NCI-H526 treated with DMSO at 0.1 percent for 48 hours (cell line): ENCODE results near the gene RPS6KA1.
"Not testable (repeated sequence)": the region's sequence is repeated elsewhere in the genome, so short reads cannot be mapped to it uniquely, and the experiment has no call there.

Source experiments
- DNase-seq: peaks from one replicate; lab custom pipeline; 2025; lab: John Stamatoyannopoulos, UW

The RPS6KA1 gene

DNA sequence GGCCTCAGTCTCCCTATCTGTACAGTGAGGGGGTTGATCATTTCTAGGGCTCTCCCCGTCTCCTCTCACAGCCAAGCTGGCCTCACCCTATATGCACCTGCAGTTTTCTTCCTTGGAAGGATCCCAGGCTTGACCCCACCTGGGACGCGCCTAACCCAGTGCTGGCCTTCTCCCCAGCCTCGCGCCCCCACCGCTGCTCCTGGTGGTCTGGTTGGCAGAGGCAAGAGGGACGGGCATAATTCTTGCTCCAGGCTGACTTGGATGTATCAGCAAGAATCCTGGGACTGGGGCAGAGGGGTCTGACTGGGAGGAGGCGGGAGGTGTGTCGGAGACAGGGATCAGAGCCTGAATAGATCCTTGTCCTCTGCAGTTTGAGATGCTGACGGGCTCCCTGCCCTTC is 25.2 kb downstream of the RPS6KA1 start:
- no peak for DNase-seq

DNA sequence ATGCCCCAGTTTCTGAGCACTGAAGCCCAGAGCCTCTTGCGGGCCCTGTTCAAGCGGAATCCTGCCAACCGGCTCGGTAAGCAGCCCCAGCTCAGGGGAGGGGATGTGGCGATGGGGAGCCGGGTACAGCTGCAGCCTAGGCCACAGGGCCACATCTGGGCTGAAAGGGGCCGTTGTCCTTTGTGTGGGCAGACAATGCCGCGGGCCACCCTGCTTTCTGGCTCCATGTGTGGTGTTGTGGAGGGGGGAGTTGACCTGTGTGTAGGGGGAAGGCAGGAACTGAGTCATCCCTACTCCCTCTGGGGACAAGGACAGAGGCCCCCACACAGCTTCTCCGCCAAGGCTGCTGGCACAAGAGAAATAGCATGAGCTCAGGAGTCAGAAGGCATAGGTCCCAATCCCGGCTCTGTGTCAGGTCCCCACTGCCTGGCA is 26.0 kb downstream of the RPS6KA1 start:
- DNase-seq: no peak

DNA sequence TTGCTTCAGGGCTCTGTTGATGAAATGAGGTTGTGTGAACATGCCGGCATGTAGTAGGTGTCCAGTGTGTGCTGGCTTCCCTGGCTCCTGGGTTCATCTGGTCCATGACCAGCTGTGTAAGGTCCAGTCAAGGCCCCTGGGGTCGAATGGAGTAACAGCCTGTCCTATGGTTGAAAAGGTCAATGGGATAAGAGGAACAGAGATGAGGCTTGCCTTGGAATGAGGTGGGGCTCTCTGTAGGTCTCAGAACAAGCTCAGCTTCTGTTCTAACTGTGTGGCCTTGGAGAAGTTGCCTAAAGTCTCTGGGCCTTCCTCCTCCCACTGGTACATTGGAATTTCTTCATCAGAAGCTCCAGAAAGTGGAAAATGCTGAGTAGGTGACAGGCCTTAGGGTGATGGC is 26.6 kb downstream of the RPS6KA1 start:
- no peak for DNase-seq

DNA sequence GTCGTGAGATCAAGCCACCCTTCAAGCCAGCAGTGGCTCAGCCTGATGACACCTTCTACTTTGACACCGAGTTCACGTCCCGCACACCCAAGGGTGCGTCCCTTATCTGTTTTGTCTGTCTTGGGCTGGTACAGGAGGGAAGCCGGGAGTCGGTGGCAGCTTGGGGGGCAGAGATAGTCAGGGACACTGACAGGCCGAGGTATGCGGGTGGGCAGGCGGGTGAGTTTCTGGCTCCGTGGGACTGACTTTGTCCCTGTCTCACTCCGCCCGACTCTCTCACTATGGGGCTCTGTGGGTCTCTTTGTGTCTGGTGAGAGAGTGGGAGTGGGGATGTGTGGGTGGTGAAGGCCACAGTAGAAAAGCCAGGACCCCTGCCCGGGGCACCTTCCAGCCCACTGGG is 27.4 kb downstream of the RPS6KA1 start:
- DNase-seq: no peak

DNA sequence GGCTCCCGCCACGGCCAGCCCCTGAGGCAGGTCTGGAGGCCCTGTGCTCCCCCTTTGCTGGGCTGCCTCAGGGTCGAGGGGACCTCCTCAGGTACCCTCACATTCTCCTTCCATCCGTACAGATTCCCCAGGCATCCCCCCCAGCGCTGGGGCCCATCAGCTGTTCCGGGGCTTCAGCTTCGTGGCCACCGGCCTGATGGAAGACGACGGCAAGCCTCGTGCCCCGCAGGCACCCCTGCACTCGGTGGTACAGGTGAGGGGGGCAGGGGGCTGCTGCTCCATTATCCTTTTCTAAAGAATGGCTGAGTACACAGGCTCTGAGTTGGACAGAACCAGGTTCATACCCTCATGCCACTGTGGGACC is 29.1 kb downstream of the RPS6KA1 start:
- DNase-seq: no peak

DNA sequence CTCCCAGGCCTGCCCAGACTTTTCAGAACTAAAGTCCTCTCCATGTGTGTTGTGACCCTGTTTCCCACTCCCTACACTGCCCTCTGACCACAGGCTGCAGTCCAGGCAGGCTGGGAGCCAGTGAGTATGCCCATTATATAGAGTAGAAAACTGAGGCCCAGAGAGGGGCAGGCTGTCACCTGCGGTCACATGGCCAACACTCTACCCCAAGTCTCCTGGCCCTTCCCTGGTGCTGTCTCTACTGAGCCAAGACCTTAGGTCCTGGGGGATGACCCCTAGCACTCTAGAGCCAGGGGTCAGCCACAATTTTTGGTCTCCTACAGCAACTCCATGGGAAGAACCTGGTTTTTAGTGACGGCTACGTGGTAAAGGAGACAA is 30.8 kb downstream of the RPS6KA1 start:
- DNase-seq: no peak

DNA sequence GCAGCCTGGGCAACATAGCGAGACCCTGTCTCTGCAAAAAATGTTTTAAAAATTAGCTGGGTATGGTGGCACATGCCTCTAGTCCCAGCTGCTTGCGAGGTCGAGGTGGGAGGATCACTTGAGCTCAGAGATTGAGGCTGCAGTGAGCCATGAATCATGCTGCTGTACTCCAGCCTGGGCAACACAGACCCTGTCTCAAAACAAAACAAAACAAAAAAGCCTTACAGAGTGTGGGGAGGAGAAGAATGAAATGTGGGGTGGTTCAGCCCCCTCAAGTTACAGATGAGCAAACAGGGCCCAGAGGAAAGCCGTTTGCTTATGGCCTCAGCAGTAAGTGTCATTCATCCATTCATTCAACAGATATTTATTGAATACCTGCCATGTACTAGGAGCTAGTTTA is 40.7 kb downstream of the RPS6KA1 start:
- no peak for DNase-seq

DNA sequence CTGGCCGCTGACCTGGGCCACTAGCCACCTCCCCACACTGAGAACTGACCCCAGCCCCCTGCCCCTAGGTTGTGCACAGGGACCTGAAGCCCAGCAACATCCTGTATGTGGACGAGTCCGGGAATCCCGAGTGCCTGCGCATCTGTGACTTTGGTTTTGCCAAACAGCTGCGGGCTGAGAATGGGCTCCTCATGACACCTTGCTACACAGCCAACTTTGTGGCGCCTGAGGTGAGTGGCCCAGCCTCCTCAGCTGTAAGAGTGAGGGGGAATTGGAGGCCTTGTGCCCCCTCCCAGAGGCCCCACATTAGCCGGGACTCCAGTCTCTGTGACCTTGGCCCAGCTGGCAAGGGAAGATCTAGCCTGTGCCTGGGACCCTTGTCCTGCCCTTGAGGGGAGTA is 41.8 kb downstream of the RPS6KA1 start:
- no peak for DNase-seq

DNA sequence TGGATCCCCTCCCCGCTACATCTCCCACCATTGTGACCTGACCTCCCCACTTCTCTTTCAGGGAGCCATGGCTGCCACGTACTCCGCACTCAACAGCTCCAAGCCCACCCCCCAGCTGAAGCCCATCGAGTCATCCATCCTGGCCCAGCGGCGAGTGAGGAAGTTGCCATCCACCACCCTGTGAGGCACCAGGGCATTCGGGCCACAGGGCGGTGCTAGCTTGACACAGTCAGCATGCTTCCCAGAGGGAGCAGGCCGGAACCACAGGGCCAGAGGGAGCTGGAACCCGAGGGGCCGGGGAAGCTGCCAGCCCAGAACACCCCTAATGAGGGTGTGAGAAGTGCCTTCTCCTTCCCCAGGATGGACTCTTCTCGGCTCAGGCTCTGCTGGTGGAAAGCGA is 44.5 kb downstream of the RPS6KA1 start:
- no peak for DNase-seq

DNA sequence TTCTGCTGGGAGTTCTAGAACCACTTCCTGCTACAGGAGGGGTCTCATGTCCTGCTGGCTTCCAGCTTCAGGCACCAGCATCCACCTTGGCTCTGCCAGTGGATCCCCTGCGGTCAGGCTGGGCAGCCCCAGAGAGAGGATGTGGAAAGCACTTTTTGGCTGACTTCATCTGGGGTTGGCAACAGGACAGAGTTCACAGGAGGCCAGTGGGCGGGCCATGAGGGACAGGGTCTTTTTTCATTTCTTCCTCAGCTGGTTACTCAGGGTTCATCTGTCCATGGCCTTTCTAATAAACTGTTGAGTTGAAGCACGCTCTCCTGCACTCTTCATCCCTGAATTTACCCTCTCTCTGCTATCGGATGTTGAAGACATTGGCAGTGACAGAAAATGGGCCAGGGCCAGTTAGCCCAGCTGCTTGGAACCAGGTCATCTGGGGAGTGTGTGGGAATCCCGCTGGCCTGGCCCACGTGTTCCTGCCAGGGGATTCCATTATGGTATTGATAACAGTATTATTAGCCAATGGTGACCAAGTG is 45.2 kb downstream of the RPS6KA1 start:
- DNase-seq: no peak

DNA sequence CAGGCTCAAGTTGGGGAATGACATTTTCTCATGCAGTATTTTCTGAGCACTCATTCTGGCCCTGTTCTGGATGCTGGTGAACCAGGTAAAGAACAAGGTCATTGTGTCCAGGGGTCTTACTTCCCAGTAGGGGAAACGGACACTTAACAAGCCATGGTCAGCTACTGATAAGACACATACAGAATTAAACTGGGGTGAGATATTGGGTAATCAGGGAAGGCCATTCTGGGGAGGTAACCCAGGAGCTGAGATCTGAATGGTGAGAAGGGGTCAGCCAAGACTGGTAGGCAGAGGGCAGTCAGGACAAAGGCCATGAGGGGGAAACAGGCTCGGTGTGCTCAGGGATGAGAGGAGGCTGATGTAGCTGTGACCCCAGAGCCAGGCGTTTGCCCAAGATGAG is 45.8 kb downstream of the RPS6KA1 start:
- DNase-seq: no peak

DNA sequence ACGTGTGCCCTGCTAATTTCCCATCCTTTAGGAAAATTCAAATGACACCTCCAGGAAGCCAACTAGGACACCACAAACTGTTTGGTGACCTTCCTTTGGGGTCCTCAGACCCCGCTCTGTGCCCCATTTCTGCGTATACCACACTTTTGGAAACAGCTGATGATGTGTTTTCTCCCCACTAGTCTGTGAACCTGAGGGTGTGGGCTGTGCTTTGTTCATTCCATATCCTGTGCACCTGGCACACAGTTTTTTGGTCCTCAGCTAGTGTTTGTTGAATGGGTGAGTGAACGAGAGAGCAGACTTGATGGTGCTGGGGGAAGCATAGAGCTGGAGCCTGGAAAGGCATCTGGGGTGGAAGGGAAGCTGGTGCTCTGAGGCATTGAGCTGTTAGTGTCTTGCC is 48.6 kb downstream of the RPS6KA1 start:
- no peak for DNase-seq

DNA sequence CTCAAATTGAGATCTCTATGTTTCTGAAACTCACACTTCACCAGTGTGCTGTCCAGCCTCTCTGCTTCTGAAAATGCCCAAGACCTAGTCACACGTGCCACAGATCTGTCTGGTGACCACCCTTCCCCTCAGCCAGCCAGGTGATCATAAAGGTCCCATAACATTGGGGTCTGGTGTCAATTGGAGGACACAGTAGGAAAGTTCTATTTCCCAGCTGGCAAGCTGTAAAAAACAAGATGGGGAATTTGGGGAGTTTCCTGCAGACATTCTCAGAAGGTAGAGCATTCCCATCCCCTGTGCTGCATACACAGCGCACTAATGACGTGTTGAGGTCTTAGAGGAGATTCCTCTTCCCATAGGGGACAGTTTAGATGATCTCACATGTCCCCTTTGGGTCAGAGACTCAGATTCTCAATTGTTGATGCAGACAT is 50.1 kb downstream of the RPS6KA1 start:
- no peak for DNase-seq

DNA sequence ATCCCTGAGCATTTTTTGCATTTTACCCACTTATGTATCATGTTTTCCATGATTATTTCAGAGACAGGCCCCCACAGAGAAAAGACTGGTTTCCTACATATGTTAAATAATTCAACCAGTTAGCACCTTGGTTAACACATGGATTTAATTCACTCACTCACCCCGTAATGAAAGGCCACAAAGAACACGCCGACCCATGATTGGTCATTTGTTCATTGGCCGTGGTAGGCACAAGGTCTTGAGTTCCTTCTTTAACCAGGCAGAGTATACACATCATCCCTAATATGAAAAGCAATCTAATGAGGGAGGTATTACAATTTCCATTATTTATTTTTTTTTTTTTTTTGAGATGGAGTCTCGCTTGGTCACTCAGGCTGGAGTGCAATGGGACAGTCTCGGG is 50.6 kb downstream of the RPS6KA1 start:
- DNase-seq: no peak

DNA sequence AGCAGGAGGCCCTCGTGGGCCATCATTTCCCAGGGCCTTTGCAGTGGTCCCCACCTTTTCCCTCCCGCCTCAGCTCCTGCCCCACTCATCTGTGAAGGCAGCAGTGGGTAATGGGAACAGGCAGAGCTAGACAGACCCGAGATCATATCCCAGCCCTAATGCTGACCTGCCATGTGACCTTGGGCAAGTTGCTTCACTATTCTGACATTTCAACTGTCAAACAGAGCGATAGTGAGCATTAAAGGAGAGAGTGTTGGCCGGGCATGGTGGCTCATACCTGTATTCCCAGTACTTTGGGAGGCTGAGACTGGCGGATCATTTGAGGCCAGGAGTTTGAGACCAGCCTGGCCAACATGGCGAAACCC is 51.7 kb downstream of the RPS6KA1 start:
- DNase-seq: no peak

DNA sequence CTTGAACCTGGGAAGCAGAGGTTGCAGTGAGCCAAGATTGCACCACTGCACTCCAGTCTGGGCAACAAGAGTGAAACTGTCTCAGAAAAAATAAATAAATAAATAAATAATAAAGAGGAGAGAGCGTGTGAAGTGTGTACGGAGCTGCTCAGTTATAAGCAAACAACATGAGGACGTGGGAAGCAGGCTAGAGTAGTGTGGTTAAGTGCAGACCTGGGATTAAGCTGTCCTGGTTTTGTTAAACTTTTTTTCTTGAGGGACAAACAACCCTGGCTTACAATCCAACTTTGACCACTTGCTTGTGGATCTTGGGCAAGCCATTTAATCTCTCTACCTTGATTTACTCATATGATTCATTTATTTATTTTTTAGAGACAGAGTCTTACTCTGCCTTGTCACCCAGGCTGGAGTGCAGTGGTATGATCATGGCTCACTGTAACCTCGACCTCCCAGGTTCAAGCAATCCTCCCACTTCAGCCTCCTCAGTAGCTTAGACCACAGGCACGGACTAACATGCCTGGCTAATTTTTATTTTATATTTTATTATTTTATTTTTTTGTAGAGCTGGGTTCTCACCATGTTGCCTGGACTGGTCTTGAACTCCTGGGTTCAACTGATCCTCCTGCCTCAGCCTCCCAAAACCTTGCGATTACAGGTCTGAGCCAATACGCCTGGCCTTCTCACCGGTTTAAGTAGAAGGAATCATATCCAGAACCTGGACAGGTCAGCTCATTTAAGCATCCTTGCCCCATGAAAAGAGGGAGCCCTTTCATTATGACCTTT is 52.7 kb downstream of the RPS6KA1 start:
- DNase-seq: no peak

DNA sequence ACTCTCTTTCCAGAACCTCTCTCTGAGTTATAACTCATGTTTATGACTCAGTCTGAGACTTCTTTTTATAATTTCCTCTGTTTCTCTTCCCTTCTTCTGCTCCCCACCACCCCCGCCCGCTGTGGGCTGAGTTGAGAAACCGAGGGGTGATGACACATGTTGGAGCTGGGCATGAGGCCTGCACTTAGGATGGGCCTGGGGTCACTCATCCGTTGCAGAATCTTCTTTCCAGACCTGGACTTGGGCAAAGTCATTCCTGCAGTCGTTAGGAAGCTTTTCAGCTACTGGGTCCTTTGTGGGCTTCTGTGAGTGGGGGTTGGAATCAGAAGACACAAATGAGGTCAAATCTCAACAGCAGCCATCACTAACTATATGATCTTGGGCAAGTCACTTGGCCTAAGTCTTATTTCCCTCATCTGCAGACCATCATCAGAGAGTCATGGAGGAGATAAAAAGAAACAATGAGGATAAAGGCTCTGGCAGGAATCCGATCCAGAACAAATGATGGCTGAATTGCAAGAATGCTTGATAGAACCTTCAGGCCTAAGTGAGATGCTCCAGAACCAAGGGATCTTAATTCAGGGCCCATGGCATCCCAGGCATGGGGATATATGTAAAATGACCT is 53.4 kb downstream of the RPS6KA1 start:
- DNase-seq: no peak

DNA sequence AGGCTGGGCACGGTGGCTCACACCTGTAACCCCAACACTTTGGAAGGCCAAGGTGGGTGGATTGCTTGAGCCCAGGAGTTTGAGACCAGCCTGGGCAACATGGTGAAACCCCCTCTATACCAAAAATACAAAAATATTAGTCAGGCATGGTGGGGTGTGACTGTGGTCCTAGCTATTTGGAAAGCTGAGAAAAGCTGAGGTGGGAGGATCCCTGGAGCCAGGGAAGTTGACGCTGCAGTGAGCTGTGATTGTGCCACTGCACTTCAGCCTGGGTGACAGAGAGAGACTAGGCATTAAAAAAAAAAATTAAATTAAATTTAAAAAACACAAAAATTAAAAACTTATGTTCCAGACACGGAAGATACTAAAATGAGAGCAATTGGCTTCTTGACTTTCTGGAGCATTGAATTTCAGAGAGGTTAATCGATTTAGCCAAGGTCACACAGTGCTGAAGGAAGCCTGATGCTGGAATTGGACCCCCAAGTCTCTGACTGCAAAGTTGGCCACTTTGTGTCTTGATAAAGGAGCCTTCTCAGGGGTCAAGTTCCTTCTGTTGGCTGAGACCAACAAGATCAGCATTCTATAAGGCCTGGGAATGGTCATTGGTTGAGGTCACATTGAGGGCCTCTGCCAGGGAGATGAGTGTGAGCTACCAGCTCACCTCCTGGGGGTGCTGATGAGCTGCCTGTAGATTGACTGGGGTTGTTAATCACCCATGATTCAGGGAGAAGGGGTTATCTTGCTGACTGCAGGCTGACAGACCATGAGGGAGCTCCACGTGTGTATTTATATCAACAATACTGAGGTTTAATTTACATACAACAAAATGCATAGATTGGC is 54.3 kb downstream of the RPS6KA1 start:
- DNase-seq: no peak

DNA sequence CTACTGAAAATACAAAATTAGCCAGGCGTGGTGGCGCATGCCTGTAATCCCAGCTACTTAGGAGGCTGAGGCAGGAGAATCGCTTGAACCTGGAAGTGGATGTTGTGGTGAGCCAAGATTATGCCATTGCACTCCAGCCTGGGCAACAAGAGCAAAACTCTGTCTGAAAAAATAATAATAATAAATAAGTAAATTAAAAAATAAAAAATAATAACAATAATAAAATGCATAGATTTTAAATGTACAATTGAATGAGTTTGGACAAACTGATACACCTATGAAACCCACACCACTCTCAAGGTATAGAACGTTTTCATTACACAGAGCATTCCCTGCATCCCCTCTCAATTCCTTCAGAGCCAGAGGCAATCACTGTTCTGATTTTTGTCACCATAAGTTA is 55.0 kb downstream of the RPS6KA1 start:
- not testable (repeated sequence) for DNase-seq

DNA sequence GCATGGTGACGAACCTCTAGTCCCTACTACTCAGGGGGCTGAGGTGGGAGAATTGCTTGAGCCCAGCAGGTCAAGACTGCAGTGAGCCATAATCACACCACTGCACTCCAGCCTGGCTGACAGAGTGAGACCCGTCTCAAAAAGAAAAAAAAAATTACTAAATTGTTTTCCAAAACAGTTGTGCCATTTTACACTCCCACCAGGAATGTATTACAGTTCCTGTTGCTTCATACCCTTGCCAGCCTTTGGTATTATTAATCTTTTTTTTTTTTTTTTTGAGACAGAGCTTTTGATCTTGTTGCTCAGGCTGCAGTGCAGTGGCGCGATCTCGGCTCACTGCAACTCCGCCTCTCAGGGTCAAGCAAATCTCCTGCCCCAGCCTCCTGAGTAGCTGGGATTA is 55.9 kb downstream of the RPS6KA1 start:
- DNase-seq: no peak

DNA sequence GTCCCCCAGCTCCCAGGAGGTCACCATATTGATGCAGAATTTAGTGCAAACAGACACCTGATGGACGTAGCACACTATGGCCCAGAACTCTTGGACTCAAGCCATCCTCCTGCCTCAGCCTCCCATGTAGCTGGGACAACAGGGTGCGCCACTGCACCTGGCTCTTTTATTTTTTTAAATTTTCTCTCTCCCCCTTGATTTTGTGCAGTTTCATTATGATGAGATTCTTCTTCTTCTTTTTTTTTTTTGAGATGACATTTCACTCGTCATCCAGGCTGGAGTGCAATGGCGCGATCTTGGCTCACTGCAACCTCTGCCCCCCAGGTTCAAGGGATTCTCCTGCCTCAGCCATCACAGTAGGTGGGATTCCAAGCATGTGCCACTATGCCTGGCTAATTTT is 63.8 kb downstream of the RPS6KA1 start:
- no peak for DNase-seq

DNA sequence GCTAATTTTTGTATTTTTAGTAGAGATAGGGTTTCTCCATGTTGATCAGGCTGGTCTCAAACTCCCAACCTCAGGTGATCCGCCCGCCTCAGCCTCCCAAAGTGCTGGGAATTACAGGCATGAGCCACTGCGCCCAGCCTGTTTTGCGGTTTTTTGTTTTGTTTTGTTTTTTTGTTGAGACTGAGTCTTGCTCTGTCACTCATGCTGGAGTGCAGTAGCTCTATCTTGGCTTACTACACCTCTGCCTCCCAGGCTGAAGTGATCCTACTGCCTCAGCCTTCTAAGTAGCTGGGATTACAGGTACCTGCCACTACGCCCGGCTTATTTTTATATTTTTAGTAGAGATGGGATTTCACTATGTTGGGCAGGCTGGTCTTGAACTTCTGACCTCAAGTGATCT is 65.0 kb downstream of the RPS6KA1 start:
- DNase-seq: not testable (repeated sequence)

DNA sequence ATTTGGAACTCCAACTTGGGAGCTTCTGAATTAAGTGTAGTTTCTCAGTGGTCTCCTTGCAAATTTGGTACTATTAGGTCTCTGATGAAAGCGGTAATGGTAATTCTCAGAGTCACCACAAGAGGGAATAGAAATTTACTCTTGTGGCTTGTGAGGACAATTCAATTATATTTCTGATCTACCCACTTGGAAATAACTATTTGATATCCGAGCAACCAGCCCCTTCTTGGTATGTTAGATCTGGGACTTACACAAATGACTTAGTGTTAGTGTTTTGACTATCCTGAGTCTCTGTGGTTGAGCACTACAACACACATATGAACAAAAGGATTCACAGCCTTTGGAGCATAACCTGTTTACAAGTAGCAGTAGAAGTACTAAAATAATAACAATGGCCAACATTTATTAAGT is 68.1 kb downstream of the RPS6KA1 start:
- DNase-seq: peak; percentile 41
